Testis (tissue), 3 donors: ENCODE results near the gene MRPL20. TPM values are rescaled to one million over a fixed set of nuclear protein-coding genes. Genes with fewer than 3 reads are reported as not detected.
A peak's percentile ranks its signal among the peaks of the same experiment; 100 is the strongest.

ENCODE experiments used
- DNase-seq: peaks from one replicate; pipeline ENCODE4 v3.0.0-alpha.2; 2019
- H3K27ac ChIP-seq, 2 donors: fragments of 200-600 bp; sonication (generic); one replicate each; pipeline ENCODE4 v1.5.1; 2019
- H3K27me3 ChIP-seq: fragments of 200-600 bp; sonication (generic); one replicate; pipeline ENCODE4 v1.5.1; 2019
- H3K36me3 ChIP-seq: fragments of 200-600 bp; sonication (generic); one replicate; pipeline ENCODE4 v1.5.1; 2017; ENCODE audit warnings: low read depth; ENCODE audit errors: missing control alignments
- H3K4me1 ChIP-seq: fragments of 200-600 bp; sonication (generic); one replicate; pipeline ENCODE4 v1.5.1; 2019
- H3K4me3 ChIP-seq, 2 donors: fragments of 200-600 bp; sonication (generic); one replicate each; pipeline ENCODE4 v1.5.1; 2017 to 2019
- H3K9me3 ChIP-seq: fragments of 200-600 bp; sonication (generic); one replicate; pipeline ENCODE4 v1.5.1; 2017
- POLR2A ChIP-seq: fragments of 450-650 bp; IDR thresholded peaks from one replicate; pipeline ENCODE4 v1.6.1; 2017; ENCODE audit warnings: antibody characterized with exemption, mild to moderate bottlenecking, moderate library complexity
- WGBS, 2 donors: methylation state at CpG; one replicate each; pipeline ENCODE4 v1.1.5; 2018; 5-methylcytosine and 5-hydroxymethylcytosine counted together
- intact Hi-C: fragments of 100-400 bp; cut with DNase I; formaldehyde crosslinking; loops from one replicate; pipeline ENCODE4 v1.15.1; 2023; ENCODE audit warnings: low total_unique reads
- polyA plus RNA-seq: library from polyadenylated mRNA; stranded (reverse); fragments of 350-450 nt; fragmentation: Illumina TruSeq; extraction: RNeasy Lipid Tissue Mini Kit (QIAGEN cat#74804); gene quantifications from one replicate; pipeline ENCODE4 v1.2.3, GENCODE V29; 2014; ENCODE audit warnings: low read depth, low replicate concordance; ENCODE audit not compliant: insufficient read depth
- total RNA-seq, 2 donors: library from RNA; depleted of rRNA; stranded (reverse); fragments of >200 nt; gene quantifications; one replicate each; pipeline ENCODE4 v1.2.3, GENCODE V29; 2016
- TF ChIP-seq, protein P1 (sequence below), 3 experiments: fragments of 450-650 bp in 2 of 3; fragments of 200-600 bp in 1 of 3; sonication (generic) in 1 of 3; IDR thresholded peaks; one replicate each; pipeline ENCODE4 v1.5.1; 2016 to 2019; ENCODE audit warnings: antibody characterized with exemption in 3 of 3, mild to moderate bottlenecking in 2 of 3, moderate library complexity in 1 of 3

The MRPL20 gene
- total and polyA plus RNA-seq, 3 donors from 2014 or later: 104 to 123 (median 110) TPM

DNA sequence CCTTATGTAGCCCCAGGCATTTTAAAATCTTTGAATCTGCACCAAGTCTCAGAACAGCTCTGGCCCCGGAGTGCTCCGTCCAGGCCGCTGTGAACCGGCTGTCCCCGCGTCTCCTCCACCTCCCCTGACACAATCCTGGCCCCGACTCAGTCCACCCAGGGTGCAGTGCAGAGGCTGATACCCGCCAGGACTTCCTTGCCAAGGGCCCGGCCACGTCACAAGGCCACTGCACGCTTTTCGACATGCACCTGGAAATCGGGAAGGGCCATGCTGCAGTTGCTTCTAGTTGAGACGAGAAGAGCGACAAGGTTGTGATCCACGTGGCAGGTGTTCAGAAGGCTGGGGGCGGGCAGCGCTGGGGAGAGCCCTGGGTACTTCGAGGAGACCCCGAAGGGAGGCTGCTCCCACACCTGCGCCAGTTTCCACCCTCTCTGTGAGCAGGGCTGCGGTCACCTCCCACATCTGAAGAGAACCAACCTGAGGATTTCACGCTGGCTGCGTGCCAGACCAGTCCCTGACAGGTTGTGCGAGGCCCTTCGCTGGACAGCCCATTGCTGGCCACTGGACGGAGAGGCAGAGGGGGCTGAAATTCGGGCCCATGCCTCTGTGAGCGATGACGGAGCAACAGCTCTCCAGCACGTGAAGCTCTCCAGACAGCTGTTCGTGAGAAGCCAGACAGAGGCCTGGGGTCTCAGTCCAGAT is 35.1 kb upstream of the MRPL20 start:
- intact Hi-C loops: no loop called here
- 65 to 69% methylated on average over 29 to 32 of the region's 32 CpGs for WGBS, 2 donors
- peaks cover 30% of the 10 kb centered on the region for H3K4me1 ChIP-seq

DNA sequence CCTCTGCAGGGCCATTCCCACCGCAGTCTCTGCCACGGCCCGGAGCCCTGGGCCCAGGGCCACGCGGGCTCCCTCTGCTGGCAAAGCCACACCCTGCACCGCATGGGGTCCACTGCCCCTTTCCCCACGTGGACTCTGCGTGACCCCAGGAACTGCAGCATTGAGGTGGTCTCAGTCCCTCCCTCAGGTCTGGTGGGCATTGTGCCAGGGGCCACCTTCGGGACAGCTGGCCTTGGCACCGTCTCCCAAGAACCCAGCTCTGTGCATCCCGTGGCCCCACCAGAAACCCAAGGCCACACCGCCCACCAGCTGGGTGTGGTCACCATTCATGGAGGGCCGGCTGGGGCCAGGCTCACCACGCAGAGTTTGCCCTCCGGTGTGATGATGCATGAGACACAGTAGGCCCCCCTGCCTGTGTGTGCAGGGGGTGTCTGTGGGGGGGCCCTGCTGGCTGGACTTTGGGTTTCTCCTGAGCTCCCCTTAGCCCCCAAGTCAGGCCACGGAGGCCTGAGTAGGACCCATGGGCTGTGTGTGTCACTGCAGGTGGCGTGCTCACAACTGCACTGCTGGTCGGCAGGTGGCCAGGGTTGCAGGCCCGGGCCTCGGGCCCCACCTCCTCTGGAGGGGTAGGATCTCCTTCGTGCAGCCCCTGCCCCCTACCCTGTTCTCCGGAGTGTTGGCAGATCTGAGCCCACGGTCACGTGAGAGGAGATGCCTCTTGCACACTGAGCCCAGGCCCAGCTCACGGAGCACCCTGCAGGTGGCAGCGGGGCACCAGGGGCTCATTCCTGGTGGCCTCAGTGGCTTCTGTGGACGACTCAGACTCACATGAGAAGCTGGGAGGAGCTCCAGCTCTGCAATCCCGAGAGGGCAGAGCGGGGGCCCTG is 34.2 kb upstream of the MRPL20 start:
- Histone ChIP-seq H3K9me3 (no peaks in the 10 kb centered on the region), H3K36me3 (no peaks in the 10 kb centered on the region), H3K4me3 (no peak overlapping the region), H3K27me3 (no peaks in the 10 kb centered on the region), H3K4me1 (peaks cover 40% of the 10 kb centered on the region), H3K27ac (peak overlapping the region in 1 of 2 donors; percentile 35)
- peak; percentile 57 for DNase-seq
- TF ChIP-seq, protein P1, sequence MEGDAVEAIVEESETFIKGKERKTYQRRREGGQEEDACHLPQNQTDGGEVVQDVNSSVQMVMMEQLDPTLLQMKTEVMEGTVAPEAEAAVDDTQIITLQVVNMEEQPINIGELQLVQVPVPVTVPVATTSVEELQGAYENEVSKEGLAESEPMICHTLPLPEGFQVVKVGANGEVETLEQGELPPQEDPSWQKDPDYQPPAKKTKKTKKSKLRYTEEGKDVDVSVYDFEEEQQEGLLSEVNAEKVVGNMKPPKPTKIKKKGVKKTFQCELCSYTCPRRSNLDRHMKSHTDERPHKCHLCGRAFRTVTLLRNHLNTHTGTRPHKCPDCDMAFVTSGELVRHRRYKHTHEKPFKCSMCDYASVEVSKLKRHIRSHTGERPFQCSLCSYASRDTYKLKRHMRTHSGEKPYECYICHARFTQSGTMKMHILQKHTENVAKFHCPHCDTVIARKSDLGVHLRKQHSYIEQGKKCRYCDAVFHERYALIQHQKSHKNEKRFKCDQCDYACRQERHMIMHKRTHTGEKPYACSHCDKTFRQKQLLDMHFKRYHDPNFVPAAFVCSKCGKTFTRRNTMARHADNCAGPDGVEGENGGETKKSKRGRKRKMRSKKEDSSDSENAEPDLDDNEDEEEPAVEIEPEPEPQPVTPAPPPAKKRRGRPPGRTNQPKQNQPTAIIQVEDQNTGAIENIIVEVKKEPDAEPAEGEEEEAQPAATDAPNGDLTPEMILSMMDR (IDR thresholded peaks at IDR 0.05): peak; percentile 58 to 92 (median 82)
- no peak for TF ChIP-seq POLR2A
- WGBS, 2 donors: 41 to 47% methylated on average over 6 to 29 of the region's 29 CpGs
- intact Hi-C loops: no loop called here

More for the DNA sequence above, 35.1 kb upstream of the MRPL20 start:
- no peak for DNase-seq
- no peak overlapping the region for H3K4me3 ChIP-seq
- no peaks in the 10 kb centered on the region for H3K36me3 ChIP-seq
- no peaks in the 10 kb centered on the region for H3K27me3 ChIP-seq
- no peak overlapping the region for H3K27ac ChIP-seq
- TF ChIP-seq, protein P1 (IDR thresholded peaks at IDR 0.05): no peak
- TF ChIP-seq POLR2A: no peak
- no peaks in the 10 kb centered on the region for H3K9me3 ChIP-seq

DNA sequence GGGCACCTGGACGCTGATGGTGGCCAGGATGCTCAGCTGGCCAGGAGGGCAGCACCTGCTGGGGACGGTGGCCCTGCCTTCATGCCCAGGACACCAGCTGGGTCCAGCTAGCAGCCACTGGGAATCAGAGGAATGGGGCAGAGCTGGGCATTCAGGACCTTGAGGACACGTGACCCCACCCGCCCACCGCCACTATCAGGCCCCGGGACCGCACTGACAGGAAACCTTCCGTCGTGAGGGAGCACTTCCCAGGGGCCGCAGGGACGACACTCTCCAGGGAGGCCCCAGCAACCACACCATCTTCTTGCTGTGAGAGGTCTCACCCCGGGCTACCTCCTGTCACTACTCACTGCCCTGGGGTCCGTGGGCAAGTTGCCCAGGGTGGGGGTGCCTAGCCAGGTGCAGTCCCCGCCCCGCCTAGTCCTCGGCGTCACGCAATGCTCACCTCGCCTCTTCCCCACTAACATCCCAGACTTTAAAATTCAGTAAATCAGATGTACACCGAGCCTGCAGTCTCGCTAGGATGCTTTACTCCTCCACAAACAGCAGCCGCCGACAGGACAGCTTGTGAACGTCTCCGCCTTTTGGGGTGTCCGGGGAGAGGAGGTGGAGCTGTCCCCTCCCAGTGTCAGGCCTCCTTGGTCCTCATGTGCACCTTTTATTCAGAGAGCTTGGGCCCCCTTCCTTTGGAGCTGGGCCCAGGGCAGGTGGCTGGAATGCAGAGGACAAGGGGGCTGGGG is 33.3 kb upstream of the MRPL20 start:
- 70 to 77% methylated on average over 20 to 25 of the region's 26 CpGs for WGBS, 2 donors
- Histone ChIP-seq H3K27me3 (no peaks in the 10 kb centered on the region), H3K4me1 (peaks cover 43% of the 10 kb centered on the region), H3K27ac (peak overlapping the region in 1 of 2 donors; percentile 35), H3K36me3 (no peaks in the 10 kb centered on the region), H3K4me3 (no peak overlapping the region), H3K9me3 (no peaks in the 10 kb centered on the region)
- TF ChIP-seq, protein P1 (IDR thresholded peaks at IDR 0.05): no peak
- no peak for TF ChIP-seq POLR2A
- no peak for DNase-seq
- intact Hi-C loops: no loop called here

GRCh38 chr1:1439546-1440261 is 32.6 kb upstream of the MRPL20 start:
- no peak overlapping the region for H3K27ac ChIP-seq
- no peak for DNase-seq
- no peaks in the 10 kb centered on the region for H3K27me3 ChIP-seq
- H3K4me1 ChIP-seq: peaks cover 50% of the 10 kb centered on the region
- TF ChIP-seq, protein P1 (IDR thresholded peaks at IDR 0.05): no peak
- TF ChIP-seq POLR2A: no peak
- WGBS, 2 donors: 62 to 78% methylated on average over 9 to 77 of the region's 82 CpGs
- H3K9me3 ChIP-seq: no peaks in the 10 kb centered on the region
- no peak overlapping the region for H3K4me3 ChIP-seq
- no peaks in the 10 kb centered on the region for H3K36me3 ChIP-seq
- intact Hi-C loops: no loop called here
